ENCODE data around the gene ZSWIM6.

The ZSWIM6 gene

GRCh38 chr5:61461926-61462325 lies 129.9 kb downstream of the ZSWIM6 start:
- Histone ChIP-seq H3K27me3 (no peaks in the 10 kb centered on the region), H3K4me3 (ENCODE audit: low read depth, low read length) (no peak overlapping the region), H3K9me3 (no peaks in the 10 kb centered on the region; the same call in 1 of the 2 replicates), H3K4me1 (no peaks in the 10 kb centered on the region), H3K36me3 (no peaks in the 10 kb centered on the region)
- TF ChIP-seq CTCF (IDR thresholded peaks at IDR 0.05; ENCODE audit: low read depth, low read length): no peak
- DNase-seq: no peak

GRCh38 chr5:61463596-61463995 lies 131.5 kb downstream of the ZSWIM6 start:
- no peaks in the 10 kb centered on the region for H3K27me3 ChIP-seq
- no peak overlapping the region for H3K4me3 ChIP-seq (ENCODE audit: low read depth, low read length)
- no peaks in the 10 kb centered on the region for H3K36me3 ChIP-seq
- no peak for DNase-seq
- TF ChIP-seq CTCF (IDR thresholded peaks at IDR 0.05; ENCODE audit: low read depth, low read length): no peak
- no peaks in the 10 kb centered on the region; the same call in 1 of the 2 replicates for H3K9me3 ChIP-seq
- no peaks in the 10 kb centered on the region for H3K4me1 ChIP-seq

- Histone ChIP-seq H3K27me3 (no peaks in the 10 kb centered on the region), H3K4me3 (ENCODE audit: low read depth, low read length) (no peak overlapping the region), H3K9me3 (no peaks in the 10 kb centered on the region), H3K36me3 (no peaks in the 10 kb centered on the region), H3K4me1 (no peaks in the 10 kb centered on the region)
- no peak for TF ChIP-seq CTCF (IDR thresholded peaks at IDR 0.05; ENCODE audit: low read depth, low read length)
- no peak for DNase-seq
Measured at GRCh38 chr5:61464512-61464911, 132.5 kb downstream of the ZSWIM6 start.

- Histone ChIP-seq H3K4me3 (ENCODE audit: low read depth, low read length) (no peak overlapping the region), H3K27me3 (no peaks in the 10 kb centered on the region), H3K9me3 (no peaks in the 10 kb centered on the region), H3K4me1 (no peaks in the 10 kb centered on the region), H3K36me3 (no peaks in the 10 kb centered on the region)
- TF ChIP-seq CTCF (IDR thresholded peaks at IDR 0.05; ENCODE audit: low read depth, low read length): no peak
- DNase-seq: no peak
Measured at GRCh38 chr5:61465066-61465465, 133.0 kb downstream of the ZSWIM6 start.

GRCh38 chr5:61465496-61465895 lies 133.4 kb downstream of the ZSWIM6 start:
- no peaks in the 10 kb centered on the region for H3K27me3 ChIP-seq
- H3K9me3 ChIP-seq: no peaks in the 10 kb centered on the region
- no peaks in the 10 kb centered on the region for H3K4me1 ChIP-seq
- DNase-seq: no peak
- no peaks in the 10 kb centered on the region for H3K36me3 ChIP-seq
- no peak for TF ChIP-seq CTCF (IDR thresholded peaks at IDR 0.05; ENCODE audit: low read depth, low read length)
- H3K4me3 ChIP-seq (ENCODE audit: low read depth, low read length): no peak overlapping the region

- no peak for TF ChIP-seq CTCF (IDR thresholded peaks at IDR 0.05; ENCODE audit: low read depth, low read length)
- no peak overlapping the region for H3K4me3 ChIP-seq (ENCODE audit: low read depth, low read length)
- no peaks in the 10 kb centered on the region for H3K27me3 ChIP-seq
- DNase-seq: no peak
- no peaks in the 10 kb centered on the region for H3K9me3 ChIP-seq
- H3K36me3 ChIP-seq: no peaks in the 10 kb centered on the region
- no peaks in the 10 kb centered on the region for H3K4me1 ChIP-seq
Measured at GRCh38 chr5:61466017-61466416, 134.0 kb downstream of the ZSWIM6 start.

Measured in BE2C (cell line).